Right lobe of liver (tissue), 6 donors: Measurements from ENCODE around the gene BHLHA15. TPM values are rescaled to one million over a fixed set of nuclear protein-coding genes. Genes with fewer than 3 reads are reported as not detected.

ENCODE experiments used
- ATAC-seq, 4 donors: fragments of 200-7000 bp; cut with Tn5 transposase; one replicate each; pipeline ENCODE4 v1.9.1; 2020; ENCODE audit warnings: mild to moderate bottlenecking in 4 of 4, moderate library complexity in 4 of 4
- DNase-seq, 3 donors: peaks; one replicate each; pipeline ENCODE4 v3.0.0-alpha.2; 2020
- H3K27ac ChIP-seq, 3 donors: fragments of 200-600 bp; one replicate each; pipeline ENCODE4 v1.8.0; 2022
- H3K27me3 ChIP-seq, 2 donors: fragments of 200-600 bp; one replicate each; pipeline ENCODE4 v1.8.0; 2022
- H3K36me3 ChIP-seq, 4 donors: fragments of 200-600 bp; sonication (generic) in 1 of 4; one replicate each; pipeline versions ENCODE4 v1.5.1 to v1.8.0; 2017 to 2022; ENCODE audit warnings: control low read depth in 1 of 4
- H3K4me1 ChIP-seq, 4 donors: fragments of 200-600 bp; sonication (generic) in 1 of 4; one replicate each; pipeline versions ENCODE4 v1.5.1 to v1.8.0; 2017 to 2022; ENCODE audit warnings: control low read depth in 1 of 4
- H3K4me3 ChIP-seq, 3 donors: fragments of 200-600 bp; one replicate each; pipeline ENCODE4 v1.8.0; 2022
- H3K9me3 ChIP-seq, 4 donors: fragments of 200-600 bp; sonication (generic) in 1 of 4; one replicate each; pipeline versions ENCODE4 v1.5.1 to v1.8.0; 2017 to 2022; ENCODE audit warnings: control low read depth in 1 of 4
- CTCF ChIP-seq, 4 donors: fragments of 200-600 bp in 3 of 4; fragments of 450-650 bp in 1 of 4; IDR thresholded peaks; one replicate each; pipeline versions ENCODE4 v1.5.1 to v1.8.0; 2016 to 2022; ENCODE audit warnings: antibody characterized with exemption in 4 of 4, mild to moderate bottlenecking in 2 of 4
- POLR2A ChIP-seq: fragments of 450-650 bp; IDR thresholded peaks from one replicate; pipeline ENCODE4 v1.6.1; 2017; ENCODE audit warnings: antibody characterized with exemption, mild to moderate bottlenecking
- WGBS: methylation state at CpG from one replicate; pipeline ENCODE4 v1.1.6; 2018; ENCODE audit warnings: low coverage, low lambda C conversion rate; ENCODE audit not compliant: insufficient coverage; ENCODE audit errors: missing lambda C conversion rate; 5-methylcytosine and 5-hydroxymethylcytosine counted together
- intact Hi-C, 2 donors: fragments of 100-400 bp; cut with DNase I; formaldehyde crosslinking; loops; one replicate each; pipeline versions ENCODE4 v1.11.2 to v1.14.1; 2022
- total RNA-seq, 6 experiments: library from RNA; depleted of rRNA in 2 of 6; stranded (reverse); fragments of >200 nt in 2 of 6; fragmentation: NEBNext Ultra II Directional in 3 of 6; extraction: Animal tissue kit (Norgen Biotek cat#: 25700) in 3 of 6; gene quantifications; one replicate each; pipeline versions ENCODE4 v1.1.0 to v1.2.4, GENCODE V29; 2016 to 2023
- donor health status: DM: no; HTN: yes; CAD: no.
- donor health status: DM: no; HTN: no; CAD: no.
- donor health status: DM: no; HTN: no; CAD: no.
- donor health status: DM: no; HTN: yes; CAD: no.
- donor health status: DM: no; HTN: yes; CAD: no.

Gene BHLHA15
- total RNA-seq, 6 experiments from 2014 or later = 2.3 to 25.9 (median 5.3) TPM

- ATAC-seq (no peak), DNase-seq (no peak)
- Histone ChIP-seq H3K4me1 (peaks cover 0 to 25% (median 9%) of the 10 kb centered on the region in 4 donors), H3K27ac (no peak overlapping the region), H3K4me3 (no peak overlapping the region), H3K9me3 (no peaks in the 10 kb centered on the region), H3K27me3 (no peaks in the 10 kb centered on the region), H3K36me3 (peaks cover 0 to 5% (median 0%) of the 10 kb centered on the region in 4 donors)
- intact Hi-C loops = no loop called here
- TF ChIP-seq POLR2A (no peak), CTCF (IDR thresholded peaks at IDR 0.05) (no peak)
- WGBS = 92% methylated on average over 7 of the region's 8 CpGs
These were observed 35.8 kb upstream of the BHLHA15 start for GRCh38 chr7:98175260-98175940.

GRCh38 chr7:98177553-98177952, 33.7 kb upstream of the BHLHA15 start:
- TF ChIP-seq POLR2A (no peak), CTCF (IDR thresholded peaks at IDR 0.05) (no peak)
- Histone ChIP-seq H3K36me3 (peaks cover 0 to 5% (median 0%) of the 10 kb centered on the region in 4 donors), H3K27ac (no peak overlapping the region), H3K9me3 (no peaks in the 10 kb centered on the region), H3K4me1 (peaks cover 0 to 21% (median 6%) of the 10 kb centered on the region in 4 donors), H3K27me3 (no peaks in the 10 kb centered on the region), H3K4me3 (no peak overlapping the region)
- ATAC-seq (no peak), DNase-seq (no peak)
- intact Hi-C loops = no loop called here
- 96% methylated on average over 4 of the region's 6 CpGs for WGBS

GRCh38 chr7:98178321-98178720, 32.9 kb upstream of the BHLHA15 start:
- 94% methylated on average over 5 of the region's 16 CpGs for WGBS
- DNase-seq (no peak), ATAC-seq (no peak)
- intact Hi-C loops = no loop called here
- TF ChIP-seq CTCF (IDR thresholded peaks at IDR 0.05) (no peak), POLR2A (no peak)
- H3K9me3 ChIP-seq = no peaks in the 10 kb centered on the region
- H3K4me3 ChIP-seq = no peak overlapping the region
- peaks cover 0 to 5% (median 0%) of the 10 kb centered on the region in 4 donors for H3K36me3 ChIP-seq
- H3K27me3 ChIP-seq = no peaks in the 10 kb centered on the region
- no peak overlapping the region for H3K27ac ChIP-seq
- H3K4me1 ChIP-seq = peaks cover 0 to 13% (median 3%) of the 10 kb centered on the region in 4 donors

- ATAC-seq (no peak), DNase-seq (no peak)
- Histone ChIP-seq H3K36me3 (peaks cover 0 to 5% (median 0%) of the 10 kb centered on the region in 4 donors), H3K4me1 (peaks cover 0 to 8% (median 3%) of the 10 kb centered on the region in 4 donors), H3K9me3 (no peaks in the 10 kb centered on the region), H3K27me3 (no peaks in the 10 kb centered on the region), H3K4me3 (no peak overlapping the region), H3K27ac (no peak overlapping the region)
- 85% methylated on average over 2 of the region's 10 CpGs for WGBS
- TF ChIP-seq CTCF (IDR thresholded peaks at IDR 0.05) (no peak), POLR2A (no peak)
- intact Hi-C loops = no loop called here
These were observed 32.3 kb upstream of the BHLHA15 start for GRCh38 chr7:98178762-98179490.
